Retinal pigment epithelial cell (primary cell): ENCODE measurements around the gene PSMC3IP.
"Not testable (repeated sequence)": the region's sequence is repeated elsewhere in the genome, so short reads cannot be mapped to it uniquely, and the experiment has no call there.

ENCODE experiments used
- DNase-seq: peaks from one replicate; pipeline ENCODE4 v3.0.0-alpha.2; 2010; ENCODE audit warnings: low read depth
- H3K4me3 ChIP-seq: 2 replicates; pipeline ENCODE4 v1.5.1; 2011; ENCODE audit warnings: mild to moderate bottlenecking, low read length, control low read depth, moderate library complexity
- TF ChIP-seq, protein P1 (sequence below): conservative IDR thresholded peaks from 2 replicates; pipeline ENCODE4 v1.5.1; 2011; ENCODE audit warnings: low read depth, low read length, control low read depth, inconsistent platforms

PSMC3IP gene

DNA sequence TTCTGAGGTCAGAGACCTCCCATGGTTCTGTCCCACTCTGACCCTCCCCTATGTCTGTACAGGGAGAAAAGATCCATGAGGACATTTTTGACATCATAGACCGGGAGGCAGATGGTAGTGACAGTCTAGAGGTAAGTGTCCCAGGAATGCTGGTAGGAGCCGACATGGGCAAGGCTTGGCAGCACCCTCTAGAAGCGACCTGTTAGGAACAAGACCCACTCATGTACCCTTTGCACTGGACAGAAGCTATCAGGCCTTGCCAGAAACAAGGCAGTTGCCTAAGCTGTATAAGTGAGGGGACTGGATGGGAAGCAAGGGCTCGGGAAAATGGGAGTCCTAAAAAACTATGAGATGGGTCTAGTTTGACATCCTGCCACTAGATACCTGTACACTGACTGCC is 34.5 kb upstream of the PSMC3IP start:
- no peak for DNase-seq
- H3K4me3 ChIP-seq, result no peak overlapping the region
- TF ChIP-seq, protein P1, sequence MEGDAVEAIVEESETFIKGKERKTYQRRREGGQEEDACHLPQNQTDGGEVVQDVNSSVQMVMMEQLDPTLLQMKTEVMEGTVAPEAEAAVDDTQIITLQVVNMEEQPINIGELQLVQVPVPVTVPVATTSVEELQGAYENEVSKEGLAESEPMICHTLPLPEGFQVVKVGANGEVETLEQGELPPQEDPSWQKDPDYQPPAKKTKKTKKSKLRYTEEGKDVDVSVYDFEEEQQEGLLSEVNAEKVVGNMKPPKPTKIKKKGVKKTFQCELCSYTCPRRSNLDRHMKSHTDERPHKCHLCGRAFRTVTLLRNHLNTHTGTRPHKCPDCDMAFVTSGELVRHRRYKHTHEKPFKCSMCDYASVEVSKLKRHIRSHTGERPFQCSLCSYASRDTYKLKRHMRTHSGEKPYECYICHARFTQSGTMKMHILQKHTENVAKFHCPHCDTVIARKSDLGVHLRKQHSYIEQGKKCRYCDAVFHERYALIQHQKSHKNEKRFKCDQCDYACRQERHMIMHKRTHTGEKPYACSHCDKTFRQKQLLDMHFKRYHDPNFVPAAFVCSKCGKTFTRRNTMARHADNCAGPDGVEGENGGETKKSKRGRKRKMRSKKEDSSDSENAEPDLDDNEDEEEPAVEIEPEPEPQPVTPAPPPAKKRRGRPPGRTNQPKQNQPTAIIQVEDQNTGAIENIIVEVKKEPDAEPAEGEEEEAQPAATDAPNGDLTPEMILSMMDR, result no peak

DNA sequence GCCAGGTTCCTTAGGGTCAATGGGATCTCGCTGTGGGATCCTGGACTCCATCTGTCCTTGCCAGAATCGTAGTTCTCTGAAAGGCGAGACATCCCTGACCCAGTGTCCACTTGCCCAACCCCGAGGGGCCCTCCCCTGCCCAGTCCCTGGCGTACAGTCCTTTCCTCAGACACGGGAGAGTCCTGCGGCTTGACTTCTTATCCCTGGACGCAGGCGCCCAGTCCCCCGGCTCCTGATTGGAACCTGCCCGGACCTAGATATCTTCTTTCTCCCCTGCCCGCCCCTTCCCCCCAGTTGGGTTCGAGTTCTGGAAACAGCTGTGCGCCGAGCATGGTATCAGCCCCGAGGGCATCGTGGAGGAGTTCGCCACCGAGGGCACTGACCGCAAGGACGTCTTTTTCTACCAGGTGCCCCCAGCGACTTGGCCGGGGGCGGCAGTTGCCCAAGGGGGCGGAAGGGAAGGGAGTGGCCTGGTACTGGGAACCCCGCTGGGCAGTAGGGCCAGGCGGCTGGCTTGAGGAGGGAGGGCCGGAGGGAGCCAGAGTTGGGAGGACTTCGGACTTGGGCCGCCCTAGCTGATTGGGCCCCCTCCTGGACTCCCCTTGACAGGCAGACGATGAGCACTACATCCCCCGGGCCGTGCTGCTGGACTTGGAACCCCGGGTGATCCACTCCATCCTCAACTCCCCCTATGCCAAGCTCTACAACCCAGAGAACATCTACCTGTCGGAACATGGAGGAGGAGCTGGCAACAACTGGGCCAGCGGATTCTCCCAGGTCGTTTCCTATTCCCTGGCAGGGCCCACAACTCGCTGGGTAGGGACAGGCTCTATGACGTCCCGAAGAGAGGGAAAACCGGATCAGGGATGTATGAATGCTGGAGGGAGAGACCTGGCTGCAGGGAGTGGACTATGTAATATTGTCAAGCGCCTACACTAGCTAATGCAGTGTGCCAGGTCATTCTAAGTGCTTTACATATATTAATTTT is 32.6 kb upstream of the PSMC3IP start:
- not testable (repeated sequence) for DNase-seq

DNA sequence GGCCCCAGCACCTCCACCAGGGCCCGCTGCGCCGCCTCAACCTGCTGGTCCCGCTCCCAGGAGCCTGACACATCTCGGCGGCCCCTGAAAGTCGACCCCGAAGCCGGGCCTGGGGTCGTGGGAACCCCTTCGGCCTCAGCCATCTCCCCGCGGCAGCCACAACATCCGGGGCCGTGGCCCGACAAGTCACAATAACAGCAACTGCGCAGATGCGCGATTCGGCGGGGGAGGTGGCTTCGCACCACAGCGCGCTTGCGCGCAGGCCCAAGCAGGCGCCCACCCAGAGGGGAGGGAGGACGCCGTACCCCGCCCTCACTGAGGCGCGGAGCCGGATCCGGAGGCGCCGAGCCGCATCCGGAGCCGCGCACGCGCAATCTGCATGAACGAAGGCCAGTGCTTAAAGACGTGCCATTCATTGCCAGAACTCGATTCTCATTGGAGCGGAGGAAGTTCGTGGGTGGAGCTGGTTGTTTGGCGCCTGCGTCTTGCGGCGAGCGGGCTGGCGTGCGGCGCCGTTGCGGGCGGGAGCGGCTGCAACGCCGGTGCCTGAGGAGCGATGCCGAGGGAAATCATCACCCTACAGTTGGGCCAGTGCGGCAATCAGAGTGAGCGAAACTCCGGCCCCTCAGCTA is 31.8 kb upstream of the PSMC3IP start, which contains the start of the genes RETREG3 and TUBG1:
Gene RETREG3 (minus strand): TSS at position 193 of the 632 bp plus-strand sequence. CDS start 50 bp downstream, at position 143.
Gene TUBG1 (plus strand): TSS at position 502 of the 632 bp plus-strand sequence. CDS start 55 bp downstream, at position 557.
- TF ChIP-seq, protein P1, result peak; percentile 44
- peak; percentile 97 for DNase-seq
- H3K4me3 ChIP-seq, result peak within 1 kb of the TSS; percentile 98

More for the DNA sequence above, 32.6 kb upstream of the PSMC3IP start:
- H3K4me3 ChIP-seq, result peak overlapping the region; percentile 84

DNA sequence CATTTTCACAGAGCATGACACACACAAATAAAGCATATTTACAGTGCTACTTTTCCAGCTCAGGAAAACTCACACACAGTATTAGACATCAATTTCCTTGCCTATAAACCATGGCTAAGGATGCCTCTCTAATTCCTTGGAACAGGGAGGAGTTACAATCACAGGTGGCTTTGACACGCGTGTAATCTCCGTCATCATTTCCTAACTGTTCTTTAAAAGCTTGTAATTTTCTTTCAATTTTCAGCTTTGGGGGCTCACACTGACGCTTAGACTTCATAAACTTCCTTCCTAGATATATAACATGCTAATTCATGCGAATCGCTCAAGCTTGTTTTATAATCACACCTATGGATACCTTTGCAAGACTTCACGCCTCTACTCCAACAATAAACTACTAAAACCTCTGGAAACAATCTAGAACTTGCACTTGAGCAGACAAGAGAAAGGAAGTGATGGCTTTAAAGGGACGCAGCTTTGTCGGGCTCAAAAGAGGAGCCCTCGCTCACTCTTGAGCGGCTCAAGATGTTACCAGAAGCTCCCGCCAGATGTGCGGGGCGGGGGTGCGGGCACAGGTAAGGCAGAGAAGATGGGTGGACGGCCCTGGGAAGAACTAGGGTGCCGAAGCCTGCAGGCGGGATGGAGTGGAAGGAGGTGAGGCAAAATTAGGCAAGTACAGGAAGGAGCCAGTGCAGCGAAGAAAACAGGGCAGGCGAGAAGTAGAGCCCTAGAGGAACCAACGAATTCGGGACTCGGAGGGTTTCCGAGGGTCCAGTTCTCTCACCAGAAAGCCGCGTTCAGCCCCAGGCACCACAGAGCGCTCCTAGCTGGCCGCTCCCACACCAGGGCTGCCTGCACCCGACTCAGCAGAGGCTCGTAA is 31.0 kb upstream of the PSMC3IP start:
- peak overlapping the region; percentile 98 for H3K4me3 ChIP-seq
- DNase-seq, result no peak
- TF ChIP-seq, protein P1, result no peak

DNA sequence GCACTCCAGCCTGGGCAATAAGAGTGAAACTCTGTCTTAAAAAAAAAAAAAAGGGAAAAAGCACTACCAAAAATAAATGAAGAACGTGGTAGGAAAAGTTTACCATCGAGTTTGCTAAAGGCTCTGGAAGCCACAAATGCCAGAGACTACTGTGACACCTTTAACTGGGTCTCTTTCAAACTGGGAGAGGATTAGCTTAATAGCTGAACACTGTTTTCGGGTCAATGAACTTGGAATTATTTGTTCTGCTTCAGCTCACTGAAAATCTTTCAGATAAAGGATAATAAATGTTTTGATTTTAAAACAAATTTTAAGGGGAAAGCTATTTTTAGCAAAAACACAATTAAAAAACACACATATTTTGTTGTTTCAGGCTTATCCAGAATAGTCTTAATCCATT is 30.2 kb upstream of the PSMC3IP start:
- no peak for DNase-seq
- H3K4me3 ChIP-seq, result peak overlapping the region; percentile 98
- TF ChIP-seq, protein P1, result no peak

DNA sequence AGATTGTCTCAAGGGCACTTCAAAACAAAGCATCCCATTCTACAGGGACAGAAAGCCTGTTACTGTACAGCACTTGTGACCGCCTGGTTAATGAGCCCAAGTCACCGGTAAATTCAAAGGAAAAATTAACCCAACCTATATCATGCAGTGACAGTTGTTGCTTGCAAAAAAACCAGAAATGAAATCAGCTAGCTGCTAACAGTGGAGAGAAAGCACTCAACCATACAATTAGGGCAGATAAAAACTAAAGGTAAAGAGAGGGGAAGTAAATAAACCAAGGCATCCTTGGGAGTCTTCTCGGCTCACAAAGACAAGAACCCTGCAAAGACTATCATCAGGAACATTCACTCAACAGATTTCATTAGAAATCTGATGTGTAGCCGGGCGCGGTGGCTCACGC is 25.8 kb upstream of the PSMC3IP start:
- H3K4me3 ChIP-seq, result no peak overlapping the region
- TF ChIP-seq, protein P1, result no peak
- no peak for DNase-seq

DNA sequence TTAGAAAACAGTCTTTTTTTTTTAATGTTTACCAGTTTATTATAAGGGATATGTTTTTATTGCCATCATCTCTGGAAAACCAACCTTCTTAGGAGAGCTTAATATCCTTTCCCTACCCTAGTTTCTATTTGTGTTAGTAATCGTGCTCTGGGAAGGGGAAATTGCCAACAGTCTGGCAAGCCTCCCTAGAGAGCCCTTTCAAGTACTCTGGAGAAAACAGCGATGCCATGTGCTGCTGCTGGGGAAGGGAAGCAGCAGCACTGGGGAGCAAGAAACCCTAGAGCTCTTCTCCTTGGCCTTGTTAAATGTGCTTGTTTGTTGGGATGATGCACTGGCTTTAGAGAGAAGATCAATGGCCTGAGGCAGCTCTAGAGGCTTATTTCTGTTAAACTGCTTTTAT is 21.4 kb upstream of the PSMC3IP start:
- DNase-seq, result no peak
- no peak overlapping the region for H3K4me3 ChIP-seq
- TF ChIP-seq, protein P1, result no peak
